Mesenchymal stem cell (in vitro differentiated cells and primary cell): ENCODE measurements around the gene TMEM190.

Source experiments
- DNase-seq: peaks from one replicate; pipeline ENCODE4 v3.0.0-alpha.2; 2013
- H2AFZ ChIP-seq: one replicate; pipeline ENCODE4 v1.6.1; 2013; ENCODE audit warnings: low read depth, mild to moderate bottlenecking, control low read depth, inconsistent platforms, low read length, moderate library complexity
- H2AK5ac ChIP-seq: 2 replicates; pipeline ENCODE4 v1.6.1; 2013; ENCODE audit warnings: low read length, moderate library complexity, mild to moderate bottlenecking, inconsistent platforms; ENCODE audit not compliant: severe bottlenecking
- H2BK120ac ChIP-seq: one replicate; pipeline ENCODE4 v1.6.1; 2013; ENCODE audit warnings: low read depth, mild to moderate bottlenecking, inconsistent platforms, low read length, moderate library complexity
- H2BK12ac ChIP-seq, 2 experiments: one replicate each; pipeline ENCODE4 v1.6.1; 2013; ENCODE audit warnings: inconsistent platforms in 2 of 2, low read length in 2 of 2, mild to moderate bottlenecking in 2 of 2, moderate library complexity in 2 of 2, control low read depth in 1 of 2
- H2BK15ac ChIP-seq: one replicate; pipeline ENCODE4 v1.6.1; 2013; ENCODE audit warnings: mild to moderate bottlenecking, low read depth, inconsistent platforms; ENCODE audit not compliant: poor library complexity, severe bottlenecking
- H2BK5ac ChIP-seq: 2 replicates; pipeline ENCODE4 v1.6.1; 2013; ENCODE audit warnings: low read depth, mild to moderate bottlenecking, low read length, control low read depth, inconsistent platforms; ENCODE audit not compliant: poor library complexity, severe bottlenecking
- H3K14ac ChIP-seq, 2 experiments: one replicate each; pipeline ENCODE4 v1.6.1; 2013; ENCODE audit warnings: inconsistent platforms in 2 of 2, low read length in 2 of 2, control low read depth in 1 of 2, mild to moderate bottlenecking in 1 of 2, moderate library complexity in 1 of 2
- H3K18ac ChIP-seq, 2 experiments: one replicate each; pipeline ENCODE4 v1.6.1; 2013; ENCODE audit warnings: inconsistent platforms in 2 of 2, low read length in 2 of 2, control low read depth in 1 of 2, low read depth in 1 of 2, mild to moderate bottlenecking in 1 of 2
- H3K23ac ChIP-seq, 2 experiments: one replicate each; pipeline ENCODE4 v1.6.1; 2013; ENCODE audit warnings: inconsistent platforms in 2 of 2, low read length in 2 of 2, mild to moderate bottlenecking in 2 of 2, moderate library complexity in 2 of 2, control low read depth in 1 of 2
- H3K27ac ChIP-seq: 2 replicates; pipeline ENCODE4 v1.5.1; 2013; ENCODE audit warnings: mild to moderate bottlenecking, moderate library complexity, low read length, control low read depth, inconsistent platforms; ENCODE audit not compliant: poor library complexity, severe bottlenecking
- H3K27me3 ChIP-seq, 2 experiments: 2 replicates each; pipeline versions ENCODE4 v1.6.1 to v1.7.0; 2013; ENCODE audit warnings: low read length in 2 of 2, mild to moderate bottlenecking in 2 of 2, moderate library complexity in 2 of 2, control low read depth in 1 of 2, inconsistent platforms in 1 of 2; ENCODE audit not compliant: control insufficient read depth in 1 of 2, insufficient read depth in 1 of 2
- H3K36me3 ChIP-seq, 2 experiments: 2 replicates each; pipeline versions ENCODE4 v1.6.1 to v1.7.0; 2013; ENCODE audit warnings: low read length in 2 of 2, control low read depth in 1 of 2, inconsistent platforms in 1 of 2, low read depth in 1 of 2, mild to moderate bottlenecking in 1 of 2; ENCODE audit not compliant: insufficient read depth in 2 of 2, control insufficient read depth in 1 of 2
- H3K4ac ChIP-seq, 2 experiments: one replicate each; pipeline ENCODE4 v1.6.1; 2013; ENCODE audit warnings: inconsistent platforms in 2 of 2, low read length in 2 of 2, mild to moderate bottlenecking in 2 of 2, moderate library complexity in 2 of 2, control low read depth in 1 of 2, low read depth in 1 of 2
- H3K4me1 ChIP-seq: 2 replicates; pipeline ENCODE4 v1.6.1; 2013; ENCODE audit warnings: low read depth, low read length, control low read depth; ENCODE audit not compliant: control insufficient read depth, insufficient read depth
- H3K4me2 ChIP-seq: 2 replicates; pipeline ENCODE4 v1.6.1; 2013; ENCODE audit warnings: low read length, mild to moderate bottlenecking, inconsistent platforms; ENCODE audit not compliant: poor library complexity, severe bottlenecking
- H3K4me3 ChIP-seq, 2 experiments: 2 replicates each; pipeline versions ENCODE4 v1.5.1 to v1.7.0; 2013; ENCODE audit warnings: low read length in 2 of 2, mild to moderate bottlenecking in 2 of 2, control low read depth in 1 of 2, low read depth in 1 of 2; ENCODE audit not compliant: insufficient read depth in 1 of 2
- H3K79me1 ChIP-seq: replicated peaks from 2 replicates; pipeline ENCODE4 v1.6.1; 2013; ENCODE audit warnings: mild to moderate bottlenecking, control low read depth, low read length, inconsistent platforms; ENCODE audit not compliant: poor library complexity, severe bottlenecking
- H3K9ac ChIP-seq: 2 replicates; pipeline ENCODE4 v1.7.0; 2013; ENCODE audit warnings: mild to moderate bottlenecking, low read length, moderate library complexity
- H3K9me3 ChIP-seq: 2 replicates; pipeline ENCODE4 v1.7.0; 2013; ENCODE audit warnings: mild to moderate bottlenecking, low read length; ENCODE audit not compliant: control insufficient read depth
- H4K8ac ChIP-seq: one replicate; pipeline ENCODE4 v1.6.1; 2013; ENCODE audit warnings: inconsistent platforms, mild to moderate bottlenecking, low read length, moderate library complexity
- H4K91ac ChIP-seq: one replicate; pipeline ENCODE4 v1.6.1; 2013; ENCODE audit warnings: mild to moderate bottlenecking, low read length, inconsistent platforms
- WGBS: methylation state at CpG from one replicate; pipeline ENCODE4 v1.1.7; 2013; ENCODE audit warnings: mixed read lengths; 5-methylcytosine and 5-hydroxymethylcytosine counted together

The TMEM190 gene

DNA sequence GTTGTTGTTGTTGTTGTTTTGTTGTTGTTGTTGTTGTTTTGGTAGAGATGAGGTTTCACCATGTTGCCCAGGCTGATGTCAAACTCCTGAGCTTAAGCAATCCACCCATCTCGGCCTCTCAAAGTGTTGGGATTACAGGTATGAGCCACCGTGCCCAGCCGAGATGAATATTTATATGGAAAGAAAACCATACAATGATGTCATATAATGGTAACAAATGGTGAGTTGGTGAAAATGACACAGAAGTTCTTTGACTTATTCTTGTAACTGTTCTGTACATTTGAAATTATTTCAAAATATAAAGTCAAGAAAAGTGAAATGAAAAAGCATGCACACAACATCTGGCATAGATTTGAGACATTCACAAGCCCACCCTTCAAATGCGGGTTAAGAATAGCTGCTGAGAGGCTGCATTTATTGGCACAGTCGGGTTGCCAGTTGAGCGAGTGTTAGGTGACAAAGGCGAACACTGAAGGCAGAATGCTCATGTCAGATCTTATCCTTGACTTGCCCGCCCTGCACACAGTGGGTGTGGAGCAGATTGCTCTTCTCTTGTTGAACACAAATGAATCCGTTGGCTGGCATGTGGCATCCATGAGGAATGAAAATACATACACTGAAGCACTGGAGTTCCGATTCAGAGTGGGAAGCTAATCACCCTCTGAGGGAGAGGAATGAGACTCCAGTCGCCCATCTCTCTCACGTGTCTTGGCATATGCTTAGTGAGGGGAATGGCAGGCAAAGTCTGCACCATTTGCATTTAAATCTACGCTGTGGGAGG is 46.8 kb downstream of the TMEM190 start:
- peaks cover 17 to 49% of the 10 kb centered on the region in 2 experiments for H3K27me3 ChIP-seq
- 69% methylated on average over 10 of the region's 13 CpGs for WGBS
- no peak for DNase-seq
- H2AK5ac ChIP-seq, result no peak overlapping the region
- no peaks in the 10 kb centered on the region for H3K36me3 ChIP-seq
- no peak overlapping the region for H2AFZ ChIP-seq
- no peak overlapping the region for H3K4me2 ChIP-seq
- H2BK12ac ChIP-seq, result no peak overlapping the region
- no peak overlapping the region for H3K4ac ChIP-seq
- H3K14ac ChIP-seq, result no peak overlapping the region
- no peak overlapping the region for H4K8ac ChIP-seq
- H3K79me1 ChIP-seq, result no peaks in the 10 kb centered on the region
- no peak overlapping the region for H3K4me3 ChIP-seq
- no peaks in the 10 kb centered on the region for H3K4me1 ChIP-seq
- no peak overlapping the region for H3K9ac ChIP-seq
- no peaks in the 10 kb centered on the region for H3K9me3 ChIP-seq
- H3K27ac ChIP-seq, result no peak overlapping the region
- no peak overlapping the region for H3K18ac ChIP-seq
- no peak overlapping the region for H4K91ac ChIP-seq
- H2BK120ac ChIP-seq, result no peak overlapping the region
- no peak overlapping the region for H2BK15ac ChIP-seq
- H3K23ac ChIP-seq, result no peak overlapping the region
- no peak overlapping the region for H2BK5ac ChIP-seq

GRCh38 chr19:55424518-55424917 is 47.9 kb downstream of the TMEM190 start:
- H3K9me3 ChIP-seq, result no peaks in the 10 kb centered on the region
- H2AK5ac ChIP-seq, result no peak overlapping the region
- H3K4me3 ChIP-seq, result no peak overlapping the region
- H2AFZ ChIP-seq, result no peak overlapping the region
- H2BK120ac ChIP-seq, result no peak overlapping the region
- H2BK15ac ChIP-seq, result no peak overlapping the region
- H2BK12ac ChIP-seq, result no peak overlapping the region
- H3K79me1 ChIP-seq, result no peaks in the 10 kb centered on the region
- H3K4me1 ChIP-seq, result no peaks in the 10 kb centered on the region
- 92% methylated on average over 3 of the region's 3 CpGs for WGBS
- H3K36me3 ChIP-seq, result no peaks in the 10 kb centered on the region
- peaks cover 19 to 52% of the 10 kb centered on the region in 2 experiments for H3K27me3 ChIP-seq
- H3K4me2 ChIP-seq, result no peak overlapping the region
- H4K8ac ChIP-seq, result no peak overlapping the region
- H3K4ac ChIP-seq, result no peak overlapping the region
- H4K91ac ChIP-seq, result no peak overlapping the region
- no peak for DNase-seq
- no peak overlapping the region for H3K27ac ChIP-seq
- H3K23ac ChIP-seq, result no peak overlapping the region
- no peak overlapping the region for H2BK5ac ChIP-seq
- H3K14ac ChIP-seq, result no peak overlapping the region
- no peak overlapping the region for H3K18ac ChIP-seq
- no peak overlapping the region for H3K9ac ChIP-seq

- H3K9ac ChIP-seq, result no peak overlapping the region
- H3K27ac ChIP-seq, result no peak overlapping the region
- no peak overlapping the region for H2AFZ ChIP-seq
- H4K91ac ChIP-seq, result no peak overlapping the region
- no peaks in the 10 kb centered on the region for H3K9me3 ChIP-seq
- H3K4me3 ChIP-seq, result no peak overlapping the region
- H4K8ac ChIP-seq, result no peak overlapping the region
- H2BK120ac ChIP-seq, result no peak overlapping the region
- H2AK5ac ChIP-seq, result no peak overlapping the region
- peaks cover 12 to 48% of the 10 kb centered on the region in 2 experiments for H3K27me3 ChIP-seq
- no peak overlapping the region for H2BK15ac ChIP-seq
- WGBS, result 78% methylated on average over 2 of the region's 2 CpGs
- no peaks in the 10 kb centered on the region for H3K36me3 ChIP-seq
- H3K23ac ChIP-seq, result no peak overlapping the region
- H2BK5ac ChIP-seq, result no peak overlapping the region
- H3K18ac ChIP-seq, result no peak overlapping the region
- H3K4me2 ChIP-seq, result no peak overlapping the region
- no peak overlapping the region for H3K14ac ChIP-seq
- H3K79me1 ChIP-seq, result no peaks in the 10 kb centered on the region
- no peak for DNase-seq
- no peak overlapping the region for H3K4ac ChIP-seq
- no peaks in the 10 kb centered on the region for H3K4me1 ChIP-seq
- H2BK12ac ChIP-seq, result no peak overlapping the region
These were observed 49.4 kb downstream of the TMEM190 start for GRCh38 chr19:55426042-55426441.
